HG03045 (cell line): ENCODE data around the gene C20orf141.
"Not testable (repeated sequence)": the region's sequence is repeated elsewhere in the genome, so short reads cannot be mapped to it uniquely, and the experiment has no call there.

ENCODE experiments used
- ATAC-seq: cut with Tn5 transposase; IDR thresholded peaks from one replicate; pipeline ENCODE4 v1.9.1; 2021; ENCODE audit warnings: mild to moderate bottlenecking, moderate library complexity; ENCODE audit not compliant: unreplicated experiment

C20orf141 gene

GRCh38 chr20:2814587-2815051 is at the start of gene C20orf141:
Gene C20orf141, plus strand, starts transcription at chr20:2814987. Its CDS starts 198 bp downstream, at chr20:2815185.
- ATAC-seq, result no peak

- ATAC-seq, result no peak
Measured at GRCh38 chr20:2767768-2768631, 46.8 kb upstream of the C20orf141 start.

GRCh38 chr20:2768632-2769015 is 46.2 kb upstream of the C20orf141 start:
- ATAC-seq, result no peak

GRCh38 chr20:2770091-2770490 is 44.7 kb upstream of the C20orf141 start:
- ATAC-seq, result not testable (repeated sequence)

GRCh38 chr20:2771631-2772080 is 43.1 kb upstream of the C20orf141 start:
- ATAC-seq, result no peak

- no peak for ATAC-seq
Measured at GRCh38 chr20:2773812-2774211, 41.0 kb upstream of the C20orf141 start.

GRCh38 chr20:2775139-2775538 is 39.6 kb upstream of the C20orf141 start:
- no peak for ATAC-seq

GRCh38 chr20:2778602-2779321 is 36.0 kb upstream of the C20orf141 start:
- no peak for ATAC-seq

- ATAC-seq, result no peak
Measured at GRCh38 chr20:2780948-2781347, 33.8 kb upstream of the C20orf141 start.

GRCh38 chr20:2783908-2784566 is 30.8 kb upstream of the C20orf141 start:
- ATAC-seq, result no peak

- no peak for ATAC-seq
Measured at GRCh38 chr20:2793471-2793870, 21.3 kb upstream of the C20orf141 start.

- ATAC-seq, result no peak
Measured at GRCh38 chr20:2794202-2794748, 20.5 kb upstream of the C20orf141 start.

GRCh38 chr20:2794866-2795447 is 19.8 kb upstream of the C20orf141 start:
- no peak for ATAC-seq

GRCh38 chr20:2795451-2795850 is 19.3 kb upstream of the C20orf141 start:
- ATAC-seq, result no peak

- no peak for ATAC-seq
Measured at GRCh38 chr20:2796011-2796660, 18.7 kb upstream of the C20orf141 start.

GRCh38 chr20:2797136-2797983 is 17.4 kb upstream of the C20orf141 start:
- ATAC-seq, result no peak

GRCh38 chr20:2798095-2798805 is 16.5 kb upstream of the C20orf141 start:
- no peak for ATAC-seq

- no peak for ATAC-seq
Measured at GRCh38 chr20:2798814-2799213, 16.0 kb upstream of the C20orf141 start.

GRCh38 chr20:2799271-2799670 is 15.5 kb upstream of the C20orf141 start:
- ATAC-seq, result no peak
